H1 (cell line): ENCODE data around the gene CROCC. TPM values are rescaled to one million over a fixed set of nuclear protein-coding genes. Genes with fewer than 3 reads are reported as not detected.

Source experiments
- CTCF ChIA-PET: fragments of 300-600 bp; sonication (Branson Sonifier 250); formaldehyde crosslinking; loops from one replicate; lab custom pipeline; 2021; ENCODE audit not compliant: partially characterized antibody; lab: Charles Lee
- POLR2A ChIA-PET: fragments of 300-600 bp; sonication (Branson Sonifier 250); formaldehyde crosslinking; loops from one replicate; lab custom pipeline; 2021; ENCODE audit warnings: inconsistent platforms; ENCODE audit not compliant: partially characterized antibody; lab: Charles Lee
- DNase-seq, 2 experiments: peaks; one replicate each; pipeline versions ENCODE4 v3.0.0 to v3.0.0-alpha.2; 2010 to 2022; ENCODE audit warnings: low spot score in 2 of 2, low read depth in 1 of 2, mixed read lengths in 1 of 2
- FAIRE-seq: peaks from 2 replicates; lab custom pipeline; 2011; peaks lifted over from hg19 to GRCh38; lab: Jason Lieb, UNC
- H2AFZ ChIP-seq: 2 replicates; pipeline ENCODE4 v1.8.1; 2012; ENCODE audit warnings: low read length, inconsistent platforms
- H2AK5ac ChIP-seq: 2 replicates; pipeline ENCODE4 v1.6.1; 2013; ENCODE audit warnings: low read depth, low read length
- H2BK120ac ChIP-seq: replicated peaks from 2 replicates; pipeline ENCODE3; 2013; ENCODE audit warnings: low read depth, low read length, inconsistent platforms
- H2BK12ac ChIP-seq: 2 replicates; pipeline ENCODE4 v1.6.1; 2013; ENCODE audit warnings: low read depth, low read length
- H2BK15ac ChIP-seq: 2 replicates; pipeline ENCODE4 v1.6.1; 2013; ENCODE audit warnings: low read length
- H2BK20ac ChIP-seq: 2 replicates; pipeline ENCODE4 v1.6.1; 2013; ENCODE audit warnings: low read length
- H2BK5ac ChIP-seq: 2 replicates; pipeline ENCODE4 v1.6.1; 2013; ENCODE audit warnings: low read depth, low read length
- H3K14ac ChIP-seq: 2 replicates; pipeline ENCODE4 v1.6.1; 2013; ENCODE audit warnings: inconsistent platforms; ENCODE audit not compliant: insufficient read length
- H3K18ac ChIP-seq: 2 replicates; pipeline ENCODE4 v1.6.1; 2013; ENCODE audit warnings: low read length; ENCODE audit errors: extremely low read depth
- H3K23ac ChIP-seq: 2 replicates; pipeline ENCODE4 v1.6.1; 2013; ENCODE audit warnings: inconsistent platforms; ENCODE audit not compliant: insufficient read length
- H3K23me2 ChIP-seq: 2 replicates; pipeline ENCODE4 v1.6.1; 2013; ENCODE audit warnings: low read depth, low read length
- H3K27ac ChIP-seq: 2 replicates; pipeline ENCODE4 v1.6.1; 2011; ENCODE audit warnings: low read depth, low read length, inconsistent platforms
- H3K27me3 ChIP-seq, 4 experiments: replicated peaks in 1 of 4; 1 replicate in 1 of 4; 2 replicates in 3 of 4; pipeline versions ENCODE4 v1.6.1 to v1.8.1; 2011 to 2013; ENCODE audit warnings: low read length in 3 of 4, mild to moderate bottlenecking in 3 of 4, inconsistent platforms in 2 of 4, mixed read lengths in 2 of 4, moderate library complexity in 1 of 4; ENCODE audit not compliant: control insufficient read depth in 3 of 4, insufficient read depth in 3 of 4; ENCODE audit errors: extremely low read depth in 1 of 4
- H3K36me3 ChIP-seq, 4 experiments: 2 replicates each; pipeline versions ENCODE4 v1.6.1 to v1.8.1; 2011 to 2013; ENCODE audit warnings: mild to moderate bottlenecking in 4 of 4, low read length in 3 of 4, moderate library complexity in 2 of 4, control low read depth in 1 of 4, inconsistent platforms in 1 of 4; ENCODE audit not compliant: insufficient read depth in 4 of 4, control insufficient read depth in 2 of 4
- H3K4ac ChIP-seq: replicated peaks from 2 replicates; pipeline ENCODE3; 2013; ENCODE audit warnings: low read length, low read depth, mixed read lengths, inconsistent platforms; ENCODE audit not compliant: insufficient read length
- H3K4me1 ChIP-seq, 4 experiments: replicated peaks in 1 of 4; 1 replicate in 1 of 4; 2 replicates in 3 of 4; pipeline versions ENCODE4 v1.6.1 to v1.8.1; 2011 to 2013; ENCODE audit warnings: low read length in 3 of 4, inconsistent platforms in 2 of 4, mixed read lengths in 1 of 4; ENCODE audit not compliant: insufficient read depth in 4 of 4, control insufficient read depth in 3 of 4
- H3K4me2 ChIP-seq, 2 experiments: 2 replicates each; pipeline versions ENCODE4 v1.6.1 to v1.8.1; 2011 to 2013; ENCODE audit warnings: low read depth in 2 of 2, low read length in 2 of 2, control low read depth in 1 of 2, inconsistent platforms in 1 of 2, mild to moderate bottlenecking in 1 of 2; ENCODE audit not compliant: insufficient read depth in 1 of 2
- H3K4me3 ChIP-seq, 4 experiments: fragments of 200-600, 300-600 bp in 1 of 4; sonication (generic), shearing (Covaris generic), sonication (Bioruptor Twin) in 1 of 4; 2 replicates each; pipeline versions ENCODE4 v1.5.1 to v1.8.1; 2011 to 2016; ENCODE audit warnings: low read length in 4 of 4, low read depth in 3 of 4, control low read depth in 2 of 4, inconsistent platforms in 2 of 4, mild to moderate bottlenecking in 2 of 4, mixed read lengths in 1 of 4, moderate library complexity in 1 of 4; ENCODE audit not compliant: insufficient read depth in 2 of 4; ENCODE audit errors: extremely low read depth in 1 of 4
- H3K56ac ChIP-seq: replicated peaks from 2 replicates; pipeline ENCODE3; 2013; ENCODE audit warnings: low read depth, mild to moderate bottlenecking, mixed read lengths, low read length, inconsistent platforms; ENCODE audit not compliant: insufficient read length
- H3K79me1 ChIP-seq: 2 replicates; pipeline ENCODE4 v1.6.1; 2013; ENCODE audit warnings: low read depth, low read length, control low read depth
- H3K79me2 ChIP-seq, 2 experiments: 2 replicates each; pipeline versions ENCODE4 v1.6.1 to v1.8.1; 2012 to 2013; ENCODE audit warnings: low read length in 2 of 2, mild to moderate bottlenecking in 2 of 2, inconsistent platforms in 1 of 2; ENCODE audit not compliant: insufficient read depth in 2 of 2, control insufficient read depth in 1 of 2
- H3K9ac ChIP-seq, 4 experiments: replicated peaks in 1 of 4; 1 replicate in 1 of 4; 2 replicates in 3 of 4; pipeline versions ENCODE4 v1.6.1 to v1.8.1; 2011 to 2013; ENCODE audit warnings: low read depth in 3 of 4, low read length in 3 of 4, control low read depth in 2 of 4, mild to moderate bottlenecking in 2 of 4, moderate library complexity in 2 of 4, inconsistent platforms in 1 of 4; ENCODE audit errors: extremely low read depth in 1 of 4
- H3K9me3 ChIP-seq, 2 experiments: 2 replicates each; pipeline versions ENCODE4 v1.6.1 to v1.8.1; 2012 to 2013; ENCODE audit warnings: mild to moderate bottlenecking in 2 of 2, moderate library complexity in 2 of 2, control low read depth in 1 of 2, inconsistent platforms in 1 of 2, low read depth in 1 of 2, low read length in 1 of 2, mixed read lengths in 1 of 2; ENCODE audit not compliant: insufficient read depth in 2 of 2
- H4K20me1 ChIP-seq, 2 experiments: replicated peaks in 1 of 2; 2 replicates each; pipeline versions ENCODE3 to v1.8.1; 2011 to 2013; ENCODE audit warnings: inconsistent platforms in 2 of 2, low read length in 2 of 2, mild to moderate bottlenecking in 1 of 2; ENCODE audit not compliant: insufficient read depth in 2 of 2, control insufficient read depth in 1 of 2
- H4K5ac ChIP-seq: 2 replicates; pipeline ENCODE4 v1.6.1; 2013; ENCODE audit warnings: low read length, low read depth, mixed read lengths, inconsistent platforms; ENCODE audit not compliant: insufficient read length
- H4K8ac ChIP-seq: 2 replicates; pipeline ENCODE4 v1.8.0; 2013; ENCODE audit warnings: mild to moderate bottlenecking, moderate library complexity, low read length, inconsistent platforms; ENCODE audit not compliant: insufficient read depth; ENCODE audit errors: extremely low read depth
- H4K91ac ChIP-seq: replicated peaks from 2 replicates; pipeline ENCODE3; 2013; ENCODE audit warnings: low read length, mixed read lengths, inconsistent platforms; ENCODE audit not compliant: insufficient read length
- CHD1 ChIP-seq: IDR thresholded peaks from 2 replicates; pipeline ENCODE4 v1.6.1; 2012; ENCODE audit warnings: low read depth, low read length, improper control_type of control experiment
- KDM1A ChIP-seq: fragments of 200-600, 300-600 bp; sonication (generic); IDR thresholded peaks from 2 replicates; pipeline ENCODE4 v1.7.1; 2016; ENCODE audit warnings: mild to moderate bottlenecking, low read length, borderline replicate concordance
- KDM5A ChIP-seq: fragments of 200-600 bp; IDR thresholded peaks from 2 replicates; pipeline ENCODE4 v1.7.1; 2012; ENCODE audit warnings: mild to moderate bottlenecking, low read length, inconsistent platforms, mixed read lengths
- TBP ChIP-seq: IDR thresholded peaks from 2 replicates; pipeline ENCODE4 v1.6.1; 2011; ENCODE audit warnings: low read depth, low read length, improper control_type of control experiment
- ZNF274 ChIP-seq: IDR thresholded peaks from 2 replicates; pipeline ENCODE4 v1.7.0; 2012; ENCODE audit warnings: low read length, borderline replicate concordance; ENCODE audit errors: extremely low read depth
- WGBS, 2 experiments: shearing (Covaris generic) in 1 of 2; methylation state at CpG; one replicate each; pipeline versions ENCODE4 v1.1.6 to v1.1.7; 2013 to 2015; ENCODE audit warnings: low lambda C conversion rate in 2 of 2, mixed read lengths in 2 of 2, inconsistent platforms in 1 of 2, low coverage in 1 of 2, missing lambda C conversion rate in 1 of 2; ENCODE audit not compliant: insufficient replicate concordance in 2 of 2, insufficient coverage in 1 of 2, insufficient read length in 1 of 2; ENCODE audit errors: extremely low coverage in 1 of 2, missing lambda C conversion rate in 1 of 2; 5-methylcytosine and 5-hydroxymethylcytosine counted together
- polyA plus RNA-seq, 7 experiments: library from polyadenylated mRNA; depleted of rRNA in 3 of 7; stranded (reverse) in 5 of 7; unstranded in 2 of 7; fragments of >200 nt in 5 of 7; fragments of 200-250 nt in 2 of 7; gene quantifications; 1 replicate in 5 of 7; 2 replicates in 1 of 7; 4 replicates in 1 of 7; pipeline versions ENCODE4 v1.2.1 to v1.2.3, GENCODE V29; 2011 to 2013; ENCODE audit warnings: missing spikeins in 2 of 7, mixed read lengths in 2 of 7
- total RNA-seq: library from RNA; stranded (reverse); fragmentation: NEBNext Ultra II Directional; extraction: Animal tissue kit (Norgen Biotek cat#: 25700); gene quantifications from 2 replicates; pipeline ENCODE4 v1.2.1, GENCODE V29; 2021

Gene CROCC
- total and polyA plus RNA-seq, 2 of the 8 experiments (the other 6 are each of a cell fraction or from before 2014, with no cell fraction given): 12.1 to 39.5 TPM

DNA sequence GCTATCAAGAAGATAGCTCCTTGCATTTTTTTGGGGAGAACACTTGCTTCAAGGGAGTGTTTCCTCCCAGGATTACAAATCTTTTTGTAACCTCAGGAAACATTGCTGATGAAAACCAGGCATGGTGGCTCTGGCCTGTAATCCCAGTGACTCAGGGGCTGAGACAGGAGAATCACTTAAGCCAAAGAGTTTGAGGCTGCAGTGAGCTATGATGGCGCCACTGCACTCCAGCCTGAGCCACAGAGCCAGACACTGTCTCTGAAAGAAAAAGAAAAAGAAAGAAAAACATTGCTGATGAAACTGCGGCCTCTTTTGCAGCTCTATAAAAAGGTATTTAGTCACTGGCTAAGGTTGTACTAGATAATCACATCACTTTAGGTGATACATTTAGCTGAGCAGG lies 18.7 kb upstream of the CROCC start:
- no peak overlapping the region for H3K56ac ChIP-seq
- H3K4me2 ChIP-seq: peak overlapping the region; percentile 81 to 87; a peak in 1 of 4 replicates
- no peak for TF ChIP-seq KDM5A
- 0 out of 2 replicates have a peak, but pooled peaks have one; percentile 30 for TF ChIP-seq TBP
- no peak for TF ChIP-seq CHD1
- no peak for TF ChIP-seq KDM1A
- no peak for TF ChIP-seq ZNF274
- TF ChIP-seq, all 59 proteins: peak for 1
- Histone ChIP-seq H2BK120ac (no peak overlapping the region), H3K9me3 (peaks cover 0 to 3% of the 10 kb centered on the region in 2 experiments; a peak in 1 of 4 replicates), H2BK5ac (no peak overlapping the region), H4K20me1 (no peaks in the 10 kb centered on the region), H3K18ac (no peak overlapping the region), H2BK20ac (no peak overlapping the region), H3K23ac (no peak overlapping the region), H2AFZ (peak overlapping the region; percentile 14; the same call in 1 of the 2 replicates), H3K79me1 (no peaks in the 10 kb centered on the region), H3K4me3 (no peak overlapping the region; a peak in 1 of 8 replicates), H3K79me2 (no peaks in the 10 kb centered on the region), H2BK15ac (no peak overlapping the region), H2AK5ac (no peak overlapping the region), H2BK12ac (no peak overlapping the region), H4K91ac (no peak overlapping the region), H3K4me1 (peaks cover 0 to 3% (median 0%) of the 10 kb centered on the region in 4 experiments; a peak in 3 of 7 replicates), H3K27ac (no peak overlapping the region), H4K5ac (no peak overlapping the region), H4K8ac (no peak overlapping the region), H3K23me2 (peaks cover 4% of the 10 kb centered on the region; the same call in 1 of the 2 replicates), H3K27me3 (no peaks in the 10 kb centered on the region), H3K9ac (no peak overlapping the region), H3K36me3 (no peaks in the 10 kb centered on the region), H3K4ac (no peak overlapping the region), H3K14ac (no peak overlapping the region)
- 82% methylated on average over 2 of the region's 2 CpGs; no CpG with 5 or more reads in 1 of the 2 experiments for WGBS, 2 experiments
- DNase-seq (no peak), FAIRE-seq (no peak)
- ChIA-PET CTCF (interaction anchor here (0.7 to 1.1 kb wide), 3 partner anchors 13 to 282 kb away, joined by 3 read pairs; no protein-coding TSS in a partner anchor), POLR2A (interaction anchor here (0.6 to 3.2 kb wide), 7 partner anchors 10 to 283 kb away, joined by 3 to 16 read pairs (median 11); partner anchors contain the start of gene MFAP2)
